GM21367 (cell line): ENCODE data around the gene TCP11L1.

Source experiments
- ATAC-seq: cut with Tn5 transposase; IDR thresholded peaks from one replicate; pipeline ENCODE4 v1.9.1; 2021; ENCODE audit not compliant: unreplicated experiment

The TCP11L1 gene

GRCh38 chr11:33039274-33040032, at the start of gene TCP11L1:
Gene TCP11L1 (plus strand): TSS chr11:33039572. CDS start chr11:33043774, 4,202 bp downstream.
- ATAC-seq, result peak; percentile 77

- no peak for ATAC-seq
Measured at GRCh38 chr11:32990481-32990880, 48.9 kb upstream of the TCP11L1 start.

DNA sequence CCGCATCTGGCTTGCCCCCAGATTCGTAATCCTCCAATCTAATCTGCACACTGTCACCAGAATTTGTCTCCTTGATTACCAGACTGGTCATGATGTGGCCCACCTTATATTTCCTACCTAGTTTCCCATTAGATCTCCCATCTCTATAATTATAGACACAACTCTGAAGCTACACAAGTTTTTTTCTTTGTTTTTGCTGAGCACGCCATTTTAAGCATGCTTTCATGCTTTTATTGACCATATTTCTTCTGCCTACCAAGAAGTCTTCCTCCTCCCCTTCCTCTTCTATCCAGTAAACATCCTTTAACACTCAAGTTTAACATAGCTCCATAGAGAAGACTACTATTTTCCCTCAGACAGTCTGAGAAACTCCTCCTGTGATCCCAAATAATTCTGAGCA, 47.9 kb upstream of the TCP11L1 start:
- ATAC-seq, result no peak

DNA sequence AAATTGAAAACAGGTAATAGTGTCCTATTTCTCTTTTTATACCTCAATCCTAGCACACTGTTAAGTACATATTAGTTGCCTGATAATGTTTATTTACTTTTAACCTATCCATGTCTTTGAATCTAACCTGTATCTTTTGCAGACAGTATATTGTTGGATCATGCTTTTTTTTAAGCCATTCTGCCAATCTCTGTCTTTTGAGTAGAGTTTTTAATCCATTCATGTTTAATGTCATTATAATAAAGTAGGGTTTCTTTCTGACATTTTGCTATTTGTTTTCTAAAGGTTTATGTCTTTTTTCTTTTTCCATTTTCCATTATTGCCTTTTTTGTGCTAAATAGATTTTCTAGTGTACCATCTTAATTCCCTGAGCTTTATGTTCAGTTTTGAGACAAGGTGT, 47.5 kb upstream of the TCP11L1 start:
- no peak for ATAC-seq

GRCh38 chr11:33000181-33000580, 39.2 kb upstream of the TCP11L1 start:
- no peak for ATAC-seq

DNA sequence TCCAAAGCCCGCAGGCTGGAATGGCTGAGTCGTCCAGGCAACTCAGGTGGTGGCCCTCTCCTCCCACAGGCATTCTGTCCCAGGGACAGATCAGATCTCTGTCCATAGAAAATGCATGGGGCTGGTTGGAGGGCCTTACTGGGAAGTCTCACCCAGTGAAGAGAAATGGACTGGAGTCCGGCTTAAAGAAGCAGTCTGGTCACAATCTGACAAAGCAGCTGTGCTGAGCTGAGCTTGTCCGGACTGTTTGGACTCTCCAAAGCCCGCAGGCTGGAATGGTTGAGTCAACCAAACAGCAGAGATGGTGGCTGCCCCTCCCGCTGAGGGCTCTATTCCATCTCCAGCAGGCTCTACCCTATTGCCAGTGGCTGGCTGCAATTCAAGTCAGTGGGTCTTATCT, 38.1 kb upstream of the TCP11L1 start:
- ATAC-seq, result no peak

- ATAC-seq, result no peak
Measured at GRCh38 chr11:33001751-33002542, 37.4 kb upstream of the TCP11L1 start.

DNA sequence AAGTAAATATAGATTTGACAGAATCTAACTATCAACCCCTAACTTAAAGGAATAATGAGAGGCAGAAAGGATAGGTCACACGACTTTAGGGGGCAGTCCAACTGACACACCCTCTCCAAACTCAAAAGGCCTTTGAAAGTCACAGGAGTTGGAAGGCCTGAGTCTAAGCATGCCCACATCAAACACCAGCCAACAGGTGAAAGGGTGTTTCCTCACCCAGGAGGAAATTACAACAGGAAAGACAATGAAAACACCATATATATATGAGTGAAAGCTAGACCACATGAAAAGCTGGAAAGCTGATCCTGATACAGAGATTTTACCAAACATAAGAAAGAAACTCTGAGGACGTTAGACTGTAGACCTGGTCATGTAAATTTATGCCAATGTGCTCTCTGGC, 34.2 kb upstream of the TCP11L1 start:
- no peak for ATAC-seq

- ATAC-seq, result no peak
Measured at GRCh38 chr11:33006010-33006409, 33.4 kb upstream of the TCP11L1 start.

DNA sequence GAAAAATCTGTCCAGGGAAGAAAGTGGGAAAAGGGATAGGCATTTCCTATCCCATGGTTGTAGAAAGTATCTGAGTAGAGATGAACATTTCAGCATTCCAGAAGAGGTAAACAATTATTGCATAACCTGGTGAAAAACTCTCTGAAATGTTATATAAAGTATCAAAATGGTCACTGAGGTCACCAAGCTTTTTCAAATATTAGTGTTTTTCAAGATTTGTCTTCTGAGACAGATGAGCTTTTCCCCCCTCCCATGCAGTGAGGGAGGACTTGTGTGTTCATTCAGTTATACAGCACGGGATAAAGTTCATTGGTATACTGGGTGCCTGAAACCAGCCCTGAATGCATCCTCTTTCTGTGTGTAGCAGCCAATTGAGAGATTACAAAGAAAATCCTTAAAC, 25.6 kb upstream of the TCP11L1 start:
- ATAC-seq, result no peak

- peak; percentile 48 for ATAC-seq
Measured at GRCh38 chr11:33015621-33016551, 23.5 kb upstream of the TCP11L1 start, which contains the start of gene DEPDC7. Gene DEPDC7 (plus strand): TSS chr11:33015878. CDS start chr11:33015956, 78 bp downstream.

DNA sequence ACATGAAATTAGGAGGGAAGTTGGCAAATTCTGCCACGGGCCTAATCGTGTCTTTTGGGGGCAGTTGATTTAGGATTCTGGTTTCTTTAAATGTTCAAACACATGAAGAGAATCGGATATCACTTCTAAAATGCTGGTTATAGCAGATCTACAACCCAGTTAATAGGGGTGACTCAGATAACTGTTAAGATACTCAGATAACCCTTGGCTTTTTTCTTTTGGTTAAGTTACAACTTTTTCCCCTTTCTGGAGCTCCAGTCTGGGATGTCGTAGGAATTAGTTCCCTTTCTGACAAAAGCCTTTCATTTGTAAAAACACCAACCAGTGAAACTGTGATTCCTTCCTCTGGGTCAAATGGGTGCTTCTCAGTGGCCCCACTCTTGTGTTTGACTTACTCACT, 22.7 kb upstream of the TCP11L1 start:
- no peak for ATAC-seq

- ATAC-seq, result no peak
Measured at GRCh38 chr11:33017478-33017877, 21.9 kb upstream of the TCP11L1 start.

GRCh38 chr11:33017965-33018364, 21.4 kb upstream of the TCP11L1 start:
- no peak for ATAC-seq

DNA sequence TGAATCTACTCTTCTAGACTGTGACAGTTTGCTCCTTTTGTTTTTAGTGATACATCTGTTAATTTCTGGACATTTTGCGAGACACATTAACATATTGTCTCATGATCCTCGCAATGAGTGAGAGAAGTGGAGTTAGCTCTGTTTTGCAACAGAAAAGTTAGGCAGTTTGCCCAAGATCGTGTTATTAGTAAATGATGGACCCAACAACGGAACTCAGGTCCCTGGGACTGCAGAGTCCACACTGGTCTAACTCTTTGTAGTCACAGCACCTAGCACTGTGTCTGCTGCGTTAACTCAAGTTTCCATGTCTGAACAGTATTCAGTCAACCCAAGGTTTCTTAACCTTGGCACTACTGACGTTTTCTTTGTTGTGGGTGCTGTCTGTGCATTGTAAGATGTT, 20.5 kb upstream of the TCP11L1 start:
- ATAC-seq, result no peak

DNA sequence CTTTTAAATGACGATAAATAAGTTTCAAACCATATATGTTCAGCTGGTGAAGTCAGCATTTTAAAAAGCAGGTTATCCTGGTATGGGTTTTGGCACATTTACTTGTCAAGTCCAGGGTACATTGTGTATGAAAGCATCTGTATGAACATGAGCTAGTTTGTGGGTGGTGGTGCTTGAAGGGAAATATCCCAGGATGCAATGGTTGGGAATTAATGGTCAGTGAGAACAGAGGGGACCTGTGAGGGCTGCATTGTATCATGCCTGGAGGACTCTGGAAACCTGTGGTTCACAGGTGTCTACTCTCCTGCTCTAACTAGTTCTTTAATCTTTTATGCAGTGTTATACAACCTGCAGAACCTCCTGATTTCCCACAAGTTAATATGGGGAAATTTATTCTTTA, 17.9 kb upstream of the TCP11L1 start:
- ATAC-seq, result no peak

DNA sequence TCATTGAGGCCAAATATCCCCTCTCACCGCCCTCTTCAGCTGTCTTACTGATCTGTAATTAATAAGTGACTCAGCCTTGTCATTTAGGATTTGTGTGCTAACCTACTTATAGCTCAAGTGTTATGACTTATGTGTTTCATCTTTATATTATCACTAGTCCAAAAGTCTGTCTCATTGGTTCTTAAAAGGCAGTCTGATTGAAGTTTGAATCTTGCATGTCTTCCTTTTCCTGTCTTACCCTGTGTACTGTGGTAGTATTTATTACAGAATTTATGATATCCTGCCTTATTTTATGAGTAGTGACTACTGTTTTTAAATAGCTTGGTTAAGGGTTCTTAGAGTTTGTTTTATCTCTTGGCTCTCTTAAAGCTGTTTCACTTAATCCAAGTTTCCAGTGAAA, 17.4 kb upstream of the TCP11L1 start:
- no peak for ATAC-seq

DNA sequence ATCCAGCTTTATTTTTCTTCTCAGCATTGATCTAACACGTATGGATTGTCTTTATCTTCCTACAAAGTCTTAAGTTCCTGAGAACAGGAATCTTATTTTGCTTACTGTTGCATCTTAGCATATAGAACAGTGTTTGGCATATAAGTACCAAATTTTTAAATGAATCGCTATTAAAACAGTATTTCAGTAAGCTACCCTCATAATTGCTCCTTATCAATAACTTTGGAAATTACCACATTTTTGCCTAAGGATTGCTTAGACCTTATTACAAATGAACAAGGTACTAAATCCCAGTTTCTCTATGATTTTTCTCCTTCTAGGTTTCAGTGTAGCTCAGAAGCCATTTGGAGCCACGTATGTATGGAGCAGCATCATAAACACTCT, 14.0 kb upstream of the TCP11L1 start:
- ATAC-seq, result no peak

GRCh38 chr11:33027233-33027632, 12.1 kb upstream of the TCP11L1 start:
- ATAC-seq, result no peak

- no peak for ATAC-seq
Measured at GRCh38 chr11:33027846-33028536, 11.4 kb upstream of the TCP11L1 start.

DNA sequence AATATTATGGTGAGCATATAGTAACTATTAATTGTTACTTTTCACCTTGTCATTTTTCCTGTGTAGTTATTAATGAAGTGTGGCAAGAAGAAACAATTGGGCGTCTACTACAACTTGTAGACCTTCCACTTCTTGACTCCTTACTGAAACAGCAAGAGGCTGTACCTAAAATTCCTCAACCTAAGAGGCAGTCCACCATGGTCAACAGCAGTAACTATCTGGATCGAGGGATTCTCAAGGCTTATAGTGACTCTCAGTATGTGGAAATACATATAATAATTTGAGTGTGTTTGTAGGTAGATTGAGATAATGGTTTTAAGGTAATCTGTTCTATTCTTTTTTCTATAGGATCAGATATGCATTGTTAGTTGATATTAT, 10.8 kb upstream of the TCP11L1 start:
- no peak for ATAC-seq
